Suprapubic skin (tissue), 4 donors: Measurements from ENCODE around the gene ULK4. TPM values are rescaled to one million over a fixed set of nuclear protein-coding genes. Genes with fewer than 3 reads are reported as not detected.
"Not testable (repeated sequence)": the region's sequence is repeated elsewhere in the genome, so short reads cannot be mapped to it uniquely, and the experiment has no call there.

Experiments
- DNase-seq, 2 donors: peaks; one replicate each; pipeline ENCODE4 v3.0.0-alpha.2; 2019; ENCODE audit warnings: low spot score in 2 of 2
- H3K27ac ChIP-seq: fragments of 200-600 bp; sonication (generic); one replicate; pipeline ENCODE4 v1.5.1; 2019
- H3K27me3 ChIP-seq: fragments of 200-600 bp; sonication (generic); one replicate; pipeline ENCODE4 v1.5.1; 2019
- H3K36me3 ChIP-seq: fragments of 200-600 bp; sonication (generic); one replicate; pipeline ENCODE4 v1.5.1; 2019
- H3K4me1 ChIP-seq: fragments of 200-600 bp; sonication (generic); one replicate; pipeline ENCODE4 v1.5.1; 2019
- H3K4me3 ChIP-seq: fragments of 200-600 bp; sonication (generic); one replicate; pipeline ENCODE4 v1.5.1; 2019; ENCODE audit warnings: mild to moderate bottlenecking
- H3K9me3 ChIP-seq: fragments of 200-600 bp; sonication (generic); one replicate; pipeline ENCODE4 v1.5.1; 2019
- CTCF ChIP-seq, 2 donors: fragments of 200-600 bp in 1 of 2; fragments of 450-650 bp in 1 of 2; sonication (generic) in 1 of 2; IDR thresholded peaks; one replicate each; pipeline ENCODE4 v1.5.1; 2016 to 2019; ENCODE audit warnings: antibody characterized with exemption in 2 of 2, mild to moderate bottlenecking in 1 of 2, moderate library complexity in 1 of 2
- EP300 ChIP-seq: sonication (generic); formaldehyde crosslinking; IDR thresholded peaks from one replicate; pipeline ENCODE4 v1.6.1; 2017; ENCODE audit warnings: antibody characterized with exemption
- POLR2A ChIP-seq, 2 donors: fragments of 450-650 bp; IDR thresholded peaks; one replicate each; pipeline ENCODE4 v1.6.1; 2017; ENCODE audit warnings: antibody characterized with exemption in 2 of 2, mild to moderate bottlenecking in 2 of 2, moderate library complexity in 2 of 2
- POLR2AphosphoS5 ChIP-seq, 3 donors: sonication (generic); formaldehyde crosslinking; IDR thresholded peaks; one replicate each; pipeline ENCODE4 v1.6.1; 2017; ENCODE audit warnings: antibody characterized with exemption in 3 of 3
- WGBS: methylation state at CpG from one replicate; pipeline ENCODE4 v1.1.5; 2018; 5-methylcytosine and 5-hydroxymethylcytosine counted together
- total RNA-seq, 4 donors: library from RNA; depleted of rRNA; stranded (reverse); fragments of >200 nt; gene quantifications; one replicate each; pipeline ENCODE4 v1.1.0, GENCODE V29; 2016

ULK4 gene
- total RNA-seq, 4 donors from 2014 or later: 11.7 to 21.7 (median 16.6) TPM

DNA sequence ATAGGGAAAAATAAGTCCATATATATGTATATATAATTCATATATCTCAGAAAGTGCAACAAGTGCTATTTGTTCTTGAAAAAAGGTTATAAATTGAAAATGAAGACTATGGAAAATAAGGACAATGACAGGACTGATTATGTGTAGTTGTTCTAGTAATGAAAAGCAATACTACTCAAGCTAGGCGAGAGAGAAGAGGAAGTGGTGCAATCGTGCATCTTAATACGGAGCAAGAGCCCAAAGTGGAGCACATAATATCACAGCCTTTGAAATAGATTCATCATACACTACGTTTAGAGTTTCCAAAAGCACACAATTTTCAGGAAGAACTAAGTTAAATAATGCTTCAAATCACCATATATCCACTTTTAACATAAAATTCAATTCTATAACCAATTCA lies 87.9 kb downstream of the ULK4 start:
- H3K27me3 ChIP-seq: no peaks in the 10 kb centered on the region
- 92% methylated on average over 4 of the region's 4 CpGs for WGBS
- TF ChIP-seq CTCF (IDR thresholded peaks at IDR 0.05) (no peak), POLR2AphosphoS5 (IDR thresholded peaks at IDR 0.05) (no peak), EP300 (no peak), POLR2A (IDR thresholded peaks at IDR 0.05) (no peak)
- H3K36me3 ChIP-seq: peaks cover 3% of the 10 kb centered on the region
- H3K27ac ChIP-seq: no peak overlapping the region
- H3K9me3 ChIP-seq: no peaks in the 10 kb centered on the region
- H3K4me3 ChIP-seq: no peak overlapping the region
- DNase-seq: no peak
- H3K4me1 ChIP-seq: no peaks in the 10 kb centered on the region

DNA sequence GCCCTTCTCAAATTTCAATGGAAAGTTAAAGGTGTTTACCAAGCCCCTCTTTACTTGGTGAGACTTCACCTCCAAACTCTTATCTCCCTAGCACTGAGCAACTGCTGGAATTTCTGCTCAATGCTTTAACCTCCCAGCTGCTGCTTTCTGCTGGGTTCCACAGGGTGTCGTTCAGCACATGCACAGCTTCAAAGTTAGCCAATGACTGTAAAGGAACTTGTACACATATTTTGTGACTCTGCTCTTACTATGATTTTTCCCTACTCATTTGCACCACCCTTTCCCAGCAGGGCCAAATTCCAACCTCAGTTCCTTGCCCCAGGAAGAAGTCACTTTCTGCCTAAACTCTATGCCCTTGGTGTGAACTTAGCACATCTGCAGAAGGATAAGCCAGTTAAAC lies 89.7 kb downstream of the ULK4 start:
- H3K9me3 ChIP-seq: no peaks in the 10 kb centered on the region
- 95% methylated on average over 1 of the region's 1 CpG for WGBS
- peaks cover 3% of the 10 kb centered on the region for H3K36me3 ChIP-seq
- H3K4me3 ChIP-seq: no peak overlapping the region
- no peaks in the 10 kb centered on the region for H3K27me3 ChIP-seq
- no peak overlapping the region for H3K27ac ChIP-seq
- no peak for TF ChIP-seq CTCF (IDR thresholded peaks at IDR 0.05)
- TF ChIP-seq EP300: no peak
- TF ChIP-seq POLR2A (IDR thresholded peaks at IDR 0.05): no peak
- no peak for TF ChIP-seq POLR2AphosphoS5 (IDR thresholded peaks at IDR 0.05)
- DNase-seq: no peak
- no peaks in the 10 kb centered on the region for H3K4me1 ChIP-seq

GRCh38 chr3:41867533-41867932 lies 94.4 kb downstream of the ULK4 start:
- WGBS: 84% methylated on average over 2 of the region's 2 CpGs
- TF ChIP-seq EP300 (no peak), POLR2AphosphoS5 (IDR thresholded peaks at IDR 0.05) (no peak), POLR2A (IDR thresholded peaks at IDR 0.05) (no peak), CTCF (IDR thresholded peaks at IDR 0.05) (no peak)
- no peak overlapping the region for H3K4me3 ChIP-seq

DNA sequence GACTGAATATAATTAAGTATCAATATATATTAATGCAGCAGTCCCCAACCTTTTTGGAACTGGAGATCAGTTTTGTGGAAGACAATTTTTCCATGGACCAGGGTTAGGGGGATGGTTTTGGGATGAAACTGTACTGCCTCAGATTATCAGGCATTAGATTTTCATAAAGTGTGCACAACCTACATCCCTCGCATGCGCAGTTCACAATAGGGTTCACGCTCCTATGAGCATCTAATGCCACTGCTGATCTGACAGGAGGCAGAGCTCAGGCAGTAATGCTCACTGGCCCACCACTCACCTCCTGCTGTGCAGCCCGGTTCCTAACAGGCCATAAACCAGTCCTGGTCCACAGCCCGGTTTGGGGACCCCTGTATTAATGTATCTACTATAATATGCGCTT lies 95.6 kb downstream of the ULK4 start:
- H3K4me1 ChIP-seq: no peaks in the 10 kb centered on the region

More at GRCh38 chr3:41867533-41867932, 94.4 kb downstream of the ULK4 start:
- no peaks in the 10 kb centered on the region for H3K9me3 ChIP-seq
- H3K4me1 ChIP-seq: no peaks in the 10 kb centered on the region
- DNase-seq: no peak
- no peak overlapping the region for H3K27ac ChIP-seq
- peaks cover 3% of the 10 kb centered on the region for H3K36me3 ChIP-seq
- H3K27me3 ChIP-seq: no peaks in the 10 kb centered on the region

GRCh38 chr3:41863024-41863423 lies 98.9 kb downstream of the ULK4 start:
- Histone ChIP-seq H3K4me1 (no peaks in the 10 kb centered on the region), H3K9me3 (no peaks in the 10 kb centered on the region), H3K36me3 (no peaks in the 10 kb centered on the region), H3K27me3 (no peaks in the 10 kb centered on the region), H3K27ac (no peak overlapping the region), H3K4me3 (no peak overlapping the region)
- DNase-seq: no peak
- TF ChIP-seq POLR2A (IDR thresholded peaks at IDR 0.05) (no peak), CTCF (IDR thresholded peaks at IDR 0.05) (no peak), EP300 (no peak), POLR2AphosphoS5 (IDR thresholded peaks at IDR 0.05) (no peak)
- 100% methylated on average over 1 of the region's 1 CpG for WGBS

More for the DNA sequence above, 95.6 kb downstream of the ULK4 start:
- Histone ChIP-seq H3K9me3 (no peaks in the 10 kb centered on the region), H3K36me3 (no peaks in the 10 kb centered on the region), H3K4me3 (no peak overlapping the region), H3K27ac (no peak overlapping the region), H3K27me3 (no peaks in the 10 kb centered on the region)
- no peak for TF ChIP-seq POLR2A (IDR thresholded peaks at IDR 0.05)
- no peak for TF ChIP-seq CTCF (IDR thresholded peaks at IDR 0.05)
- no peak for TF ChIP-seq EP300
- no peak for TF ChIP-seq POLR2AphosphoS5 (IDR thresholded peaks at IDR 0.05)
- WGBS: 94% methylated on average over 6 of the region's 6 CpGs
- DNase-seq: no peak

DNA sequence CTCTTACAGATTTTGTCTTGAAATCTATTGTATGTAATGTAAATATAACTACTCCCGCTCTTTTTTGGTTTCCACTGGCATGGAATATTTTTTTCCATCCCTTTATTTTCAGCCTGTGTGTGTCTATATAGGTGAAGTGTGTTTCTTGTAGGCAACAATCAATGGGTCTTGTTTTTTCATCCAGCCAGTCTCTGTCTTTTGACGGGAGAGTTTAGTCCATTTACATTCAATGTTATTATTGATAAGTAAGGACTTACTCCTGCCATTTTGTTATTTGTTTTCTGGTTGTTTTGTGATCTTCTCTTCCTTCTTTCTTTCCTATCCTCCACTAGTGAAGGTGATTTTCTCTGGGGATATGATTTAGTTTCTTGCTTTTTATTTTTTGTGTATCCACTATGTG lies 101.4 kb downstream of the ULK4 start:
- not testable (repeated sequence) for H3K36me3 ChIP-seq, H3K27me3 ChIP-seq, H3K27ac ChIP-seq, H3K4me1 ChIP-seq, DNase-seq, H3K9me3 ChIP-seq, H3K4me3 ChIP-seq
- 95% methylated on average over 2 of the region's 2 CpGs for WGBS
